ENCODE data around the gene ARHGEF28. TPM values are rescaled to one million over a fixed set of nuclear protein-coding genes. Genes with fewer than 3 reads are reported as not detected.

ARHGEF28 gene
- total and polyA plus RNA-seq, 2 of the 4 experiments (the other 2 are of a cell fraction): 3.6 to 16.0 TPM

DNA sequence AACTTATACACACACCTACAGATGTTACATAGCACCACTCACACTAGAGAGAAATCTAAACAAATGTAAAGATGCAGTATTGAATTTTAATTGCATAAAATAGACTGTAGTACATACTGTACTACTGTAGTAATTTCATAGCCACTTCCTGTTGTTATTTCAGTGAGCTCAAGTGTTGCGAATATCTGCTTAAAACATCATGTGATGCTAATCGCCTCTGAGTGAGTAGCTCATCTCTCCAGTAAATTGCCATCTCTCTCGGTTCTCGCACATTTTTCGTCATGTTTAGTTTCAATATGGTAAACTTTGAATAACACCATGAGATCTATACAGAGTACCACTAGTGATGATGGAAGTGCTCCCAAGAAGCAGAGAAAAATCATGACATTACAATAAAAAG, 22.0 kb upstream of the ARHGEF28 start:
- no peak overlapping the region for H2AK9ac ChIP-seq (replicated peaks; ENCODE audit: low read depth, low read length, poor library complexity)
- H3K14ac ChIP-seq (replicated peaks; ENCODE audit: low read depth, low read length): no peak overlapping the region
- no peak overlapping the region for H4K5ac ChIP-seq (ENCODE audit: low read depth, low read length)
- H3K4me1 ChIP-seq (ENCODE audit: control insufficient read depth, insufficient read depth, low read length): peaks cover 9% of the 10 kb centered on the region
- H3K4ac ChIP-seq (ENCODE audit: low read depth, low read length): no peak overlapping the region
- no peak overlapping the region for H3K4me3 ChIP-seq (ENCODE audit: insufficient read depth, low read depth, low read length)
- no peak for ATAC-seq (ENCODE audit: low read depth)
- dilution Hi-C loops (cut with HindIII; ENCODE audit: low sequenced_read_pairs, unreplicated experiment): no loop called here
- no peak overlapping the region for H4K8ac ChIP-seq (ENCODE audit: low read depth in 2 of 2, low read length in 2 of 2)
- H2BK20ac ChIP-seq (ENCODE audit: low read depth, low read length): 0 out of 2 replicates have a peak overlapping the region, but pooled peaks have one; percentile 2
- intact Hi-C loops (cut with micrococcal nuclease): no loop called here
- POLR2A ChIA-PET (ENCODE audit: unreplicated experiment): interaction anchor here (0.6 kb wide), 1 partner anchor 96 kb away, joined by 3 read pairs; no protein-coding TSS in a partner anchor
- in situ Hi-C loops (cut with MboI; ENCODE audit: low sequenced_read_pairs): no loop called here
- H4K91ac ChIP-seq (ENCODE audit: insufficient read depth, low read depth, low read length): no peak overlapping the region
- BruUV-seq (replicated peaks): no TSS peak
- no peak overlapping the region for H2BK120ac ChIP-seq (ENCODE audit: low read depth, low read length)
- no peak overlapping the region for H2BK15ac ChIP-seq (ENCODE audit: low read depth, low read length)
- no peak overlapping the region for H3K27ac ChIP-seq (ENCODE audit: insufficient read depth, low read length)
- H2BK5ac ChIP-seq (ENCODE audit: low read depth, low read length, poor library complexity, severe bottlenecking): no peak overlapping the region
- H3K4me2 ChIP-seq (ENCODE audit: low read depth, low read length): no peak overlapping the region
- DNase-seq: no peak
- H3K56ac ChIP-seq (ENCODE audit: extremely low read depth, insufficient read depth, low read length): no peak overlapping the region
- no CpG with 5 or more reads among the region's 5 CpGs for WGBS, 2 experiments (ENCODE audit: extremely low coverage in 2 of 2, insufficient read length in 1 of 2)
- no peak overlapping the region for H3K9ac ChIP-seq (ENCODE audit: low read depth, low read length)
- no peak for TF ChIP-seq MXI1 (IDR thresholded peaks at IDR 0.05; ENCODE audit: borderline replicate concordance, low read depth, low read length)
- no peak for TF ChIP-seq CHD1 (IDR thresholded peaks at IDR 0.05; ENCODE audit: low read depth, low read length)
- no peak for TF ChIP-seq MAFK (IDR thresholded peaks at IDR 0.05; ENCODE audit: low read depth, low read length)
- no peak for TF ChIP-seq RCOR1 (IDR thresholded peaks at IDR 0.05; ENCODE audit: insufficient replicate concordance, low read length)
- no peak for TF ChIP-seq FOS (IDR thresholded peaks at IDR 0.05; ENCODE audit: low read depth, low read length)
- TF ChIP-seq, protein P1, sequence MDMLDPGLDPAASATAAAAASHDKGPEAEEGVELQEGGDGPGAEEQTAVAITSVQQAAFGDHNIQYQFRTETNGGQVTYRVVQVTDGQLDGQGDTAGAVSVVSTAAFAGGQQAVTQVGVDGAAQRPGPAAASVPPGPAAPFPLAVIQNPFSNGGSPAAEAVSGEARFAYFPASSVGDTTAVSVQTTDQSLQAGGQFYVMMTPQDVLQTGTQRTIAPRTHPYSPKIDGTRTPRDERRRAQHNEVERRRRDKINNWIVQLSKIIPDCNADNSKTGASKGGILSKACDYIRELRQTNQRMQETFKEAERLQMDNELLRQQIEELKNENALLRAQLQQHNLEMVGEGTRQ (IDR thresholded peaks at IDR 0.05; ENCODE audit: low read depth, low read length): no peak
- no peak for TF ChIP-seq SMC3 (IDR thresholded peaks at IDR 0.05; ENCODE audit: low read depth, low read length)
- TF ChIP-seq, protein P2, sequence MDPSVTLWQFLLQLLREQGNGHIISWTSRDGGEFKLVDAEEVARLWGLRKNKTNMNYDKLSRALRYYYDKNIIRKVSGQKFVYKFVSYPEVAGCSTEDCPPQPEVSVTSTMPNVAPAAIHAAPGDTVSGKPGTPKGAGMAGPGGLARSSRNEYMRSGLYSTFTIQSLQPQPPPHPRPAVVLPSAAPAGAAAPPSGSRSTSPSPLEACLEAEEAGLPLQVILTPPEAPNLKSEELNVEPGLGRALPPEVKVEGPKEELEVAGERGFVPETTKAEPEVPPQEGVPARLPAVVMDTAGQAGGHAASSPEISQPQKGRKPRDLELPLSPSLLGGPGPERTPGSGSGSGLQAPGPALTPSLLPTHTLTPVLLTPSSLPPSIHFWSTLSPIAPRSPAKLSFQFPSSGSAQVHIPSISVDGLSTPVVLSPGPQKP (IDR thresholded peaks at IDR 0.05; ENCODE audit: borderline replicate concordance, low read depth, low read length): no peak
- no peak for TF ChIP-seq CEBPB (IDR thresholded peaks at IDR 0.05; ENCODE audit: low read depth, low read length)
- no peak for TF ChIP-seq POLR2A (IDR thresholded peaks at IDR 0.05; ENCODE audit: low read depth, low read length)
- no peak for TF ChIP-seq NFE2L2 (IDR thresholded peaks at IDR 0.05; ENCODE audit: low read depth, low read length)
- no peak for TF ChIP-seq MAZ (IDR thresholded peaks at IDR 0.05; ENCODE audit: borderline replicate concordance, low read depth, low read length)
- TF ChIP-seq BHLHE40 (IDR thresholded peaks at IDR 0.05; ENCODE audit: low read depth, low read length): no peak
- TF ChIP-seq CTCF (conservative IDR thresholded peaks at IDR 0.05; ENCODE audit: low read depth, low read length): no peak
- no peak for TF ChIP-seq RFX5 (IDR thresholded peaks at IDR 0.05; ENCODE audit: low read depth, low read length)
- TF ChIP-seq RAD21 (IDR thresholded peaks at IDR 0.05; ENCODE audit: low read length): no peak
- no peak overlapping the region for H2AFZ ChIP-seq (replicated peaks; ENCODE audit: low read length, poor library complexity)
- no peak overlapping the region for H3K23ac ChIP-seq (ENCODE audit: low read depth, low read length)
- no peak overlapping the region for H3K18ac ChIP-seq (ENCODE audit: low read depth, low read length)
- H3K9me1 ChIP-seq (ENCODE audit: insufficient read depth, low read length): peaks cover 10% of the 10 kb centered on the region
- H3K9me3 ChIP-seq (ENCODE audit: control insufficient read depth, insufficient read depth, low read length): no peaks in the 10 kb centered on the region
- H3K27me3 ChIP-seq (ENCODE audit: control insufficient read depth, insufficient read depth, low read length): no peaks in the 10 kb centered on the region
- H2AK5ac ChIP-seq (ENCODE audit: low read depth, low read length): no peak overlapping the region
- no peaks in the 10 kb centered on the region for H4K20me1 ChIP-seq (ENCODE audit: insufficient read depth, low read length)
- CTCF ChIA-PET: interaction anchor here (1.2 kb wide), 1 partner anchor 22 kb away, joined by 3 read pairs; the partner anchor contains the start of gene ARHGEF28
- no peaks in the 10 kb centered on the region for H3K36me3 ChIP-seq (ENCODE audit: control insufficient read depth, insufficient read depth, low read length)
- no peaks in the 10 kb centered on the region; a peak in 1 of 4 replicates for H3K79me1 ChIP-seq (ENCODE audit: low read depth in 1 of 2, low read length in 2 of 2)
